Endothelial cell of umbilical vein (primary cell): Measurements from ENCODE around the gene DVL1. TPM values are rescaled to one million over a fixed set of nuclear protein-coding genes. Genes with fewer than 3 reads are reported as not detected.

Experiments
- BruUV-seq: library from RNA; stranded (reverse); fragments of 400-500 nt; replicated peaks from 2 replicates; lab custom pipeline; 2021; lab: Mats Ljungman, UMichigan
- CTCF ChIA-PET: fragments of 300-600, 350-600 bp; sonication (Branson Sonifier 250); formaldehyde crosslinking; loops from one replicate; lab custom pipeline; 2021; ENCODE audit warnings: antibody characterized with exemption, inconsistent platforms; lab: Charles Lee
- POLR2A ChIA-PET: fragments of 300-600, 350-600 bp; sonication (Branson Sonifier 250); formaldehyde crosslinking; loops from one replicate; lab custom pipeline; 2021; ENCODE audit warnings: antibody characterized with exemption, inconsistent platforms; lab: Charles Lee
- DNase-seq: peaks from one replicate; pipeline ENCODE4 v3.0.0-alpha.2; 2011; ENCODE audit warnings: low read depth, low spot score
- FAIRE-seq: peaks from 2 replicates; lab custom pipeline; 2011; peaks lifted over from hg19 to GRCh38; lab: Jason Lieb, UNC
- H2AFZ ChIP-seq: 2 replicates; pipeline ENCODE4 v1.6.0; 2012; ENCODE audit warnings: low read depth, low read length, control low read depth, inconsistent platforms
- H3K27ac ChIP-seq: 2 replicates; pipeline ENCODE4 v1.5.1; 2011; ENCODE audit warnings: low read depth, mild to moderate bottlenecking, control low read depth, low read length, moderate library complexity; ENCODE audit not compliant: insufficient read depth
- H3K27me3 ChIP-seq, 2 experiments: 2 replicates each; pipeline versions ENCODE4 v1.6.0 to v1.6.1; 2011; ENCODE audit warnings: low read length in 2 of 2, mixed read lengths in 1 of 2; ENCODE audit not compliant: control insufficient read depth in 2 of 2, insufficient read depth in 2 of 2
- H3K36me3 ChIP-seq, 2 experiments: 2 replicates in 1 of 2; 3 replicates in 1 of 2; pipeline ENCODE4 v1.5.1; 2011; ENCODE audit warnings: low read length in 2 of 2, mild to moderate bottlenecking in 1 of 2, moderate library complexity in 1 of 2; ENCODE audit not compliant: control insufficient read depth in 2 of 2, insufficient read depth in 2 of 2; ENCODE audit errors: extremely low read depth in 1 of 2
- H3K4me1 ChIP-seq: 3 replicates; pipeline ENCODE4 v1.5.1; 2011; ENCODE audit warnings: mild to moderate bottlenecking, low read length; ENCODE audit not compliant: control insufficient read depth, insufficient read depth; ENCODE audit errors: extremely low read depth
- H3K4me2 ChIP-seq: 2 replicates; pipeline ENCODE4 v1.6.1; 2011; ENCODE audit warnings: low read length, control low read depth, mixed read lengths; ENCODE audit not compliant: insufficient read depth
- H3K4me3 ChIP-seq, 3 experiments: fragments of 200-600 bp in 1 of 3; sonication (generic), shearing (Covaris generic) in 1 of 3; replicated peaks in 1 of 3; 2 replicates each; pipeline ENCODE4 v1.5.1; 2011 to 2016; ENCODE audit warnings: control low read depth in 3 of 3, low read length in 3 of 3, mild to moderate bottlenecking in 2 of 3, inconsistent platforms in 1 of 3, low read depth in 1 of 3, moderate library complexity in 1 of 3; ENCODE audit not compliant: insufficient read depth in 1 of 3
- H3K79me2 ChIP-seq: 2 replicates; pipeline ENCODE4 v1.6.0; 2012; ENCODE audit warnings: low read length, inconsistent platforms; ENCODE audit not compliant: control insufficient read depth, insufficient read depth
- H3K9ac ChIP-seq: replicated peaks from 2 replicates; pipeline ENCODE3; 2011; ENCODE audit warnings: low read length, control low read depth; ENCODE audit not compliant: insufficient read depth; ENCODE audit errors: extremely low read depth
- H3K9me1 ChIP-seq: replicated peaks from 3 replicates; pipeline ENCODE4 v1.6.0; 2011; ENCODE audit warnings: mild to moderate bottlenecking, low read length; ENCODE audit not compliant: control insufficient read depth, insufficient read depth; ENCODE audit errors: extremely low read depth
- H3K9me3 ChIP-seq: replicated peaks from 2 replicates; pipeline ENCODE4 v1.5.1; 2012; ENCODE audit warnings: low read length, inconsistent platforms; ENCODE audit not compliant: control insufficient read depth, insufficient read depth
- H4K20me1 ChIP-seq: replicated peaks from 2 replicates; pipeline ENCODE3; 2011; ENCODE audit warnings: mild to moderate bottlenecking, low read length; ENCODE audit not compliant: control insufficient read depth, insufficient read depth; ENCODE audit errors: extremely low read depth
- EZH2 ChIP-seq: IDR thresholded peaks from 2 replicates; pipeline ENCODE4 v1.6.1; 2012; ENCODE audit warnings: borderline replicate concordance, low read depth, mild to moderate bottlenecking, moderate library complexity, low read length, inconsistent platforms; ENCODE audit not compliant: severe bottlenecking
- FOS ChIP-seq: IDR thresholded peaks from 2 replicates; pipeline ENCODE4 v1.6.1; 2011; ENCODE audit warnings: mild to moderate bottlenecking, low read length, moderate library complexity, borderline replicate concordance; ENCODE audit not compliant: insufficient read depth
- GATA2 ChIP-seq: IDR thresholded peaks from 2 replicates; pipeline ENCODE4 v1.7.0; 2011; ENCODE audit warnings: low read depth, mild to moderate bottlenecking, moderate library complexity, mixed read lengths, low read length; ENCODE audit not compliant: insufficient read length, insufficient read depth
- JUN ChIP-seq: IDR thresholded peaks from 2 replicates; pipeline ENCODE4 v1.6.1; 2011; ENCODE audit warnings: borderline replicate concordance, low read depth; ENCODE audit not compliant: insufficient read length, insufficient read depth
- MYC ChIP-seq: IDR thresholded peaks from one replicate; pipeline ENCODE4 v1.6.1; 2011; ENCODE audit warnings: mild to moderate bottlenecking, low read depth, low read length
- POLR2A ChIP-seq: IDR thresholded peaks from 2 replicates; pipeline ENCODE4 v1.6.1; 2012; ENCODE audit warnings: low read depth, mild to moderate bottlenecking, control low read depth, low read length
- POLR2AphosphoS5 ChIP-seq: IDR thresholded peaks from 2 replicates; pipeline ENCODE4 v1.6.1; 2012; ENCODE audit warnings: low read depth, mild to moderate bottlenecking, control low read depth, low read length, moderate library complexity; ENCODE audit not compliant: insufficient read depth
- dilution Hi-C: fragments of 300-500 bp; cut with MboI; formaldehyde crosslinking; loops from one replicate; pipeline ENCODE4 v1.15.0; 2019; ENCODE audit warnings: low sequenced_read_pairs; ENCODE audit not compliant: extremely low pct_ligation_motif_present
- intact Hi-C: fragments of 100-400 bp; cut with micrococcal nuclease; formaldehyde crosslinking; loops from one replicate; pipeline ENCODE4 v1.10.0; 2022
- polyA plus RNA-seq, 4 experiments: library from polyadenylated mRNA; depleted of rRNA in 3 of 4; stranded (reverse) in 3 of 4; unstranded in 1 of 4; fragments of >200 nt; gene quantifications; 2 replicates each; pipeline versions ENCODE4 v1.2.1 to v1.2.3, GENCODE V29; 2011 to 2012; ENCODE audit warnings: missing spikeins in 1 of 4
- total RNA-seq: library from RNA; stranded (reverse); gene quantifications from 2 replicates; pipeline ENCODE4 v1.2.3, GENCODE V29; 2021
- TF ChIP-seq, protein P1 (sequence below): IDR thresholded peaks from 2 replicates; pipeline ENCODE4 v1.6.1; 2011; ENCODE audit not compliant: insufficient read depth, insufficient read length
- TF ChIP-seq, protein P2 (sequence below), 2 donors: IDR thresholded peaks; 1 replicate in 1 of 2; 2 replicates in 1 of 2; pipeline ENCODE4 v1.5.1; 2011; ENCODE audit warnings: low read length in 2 of 2, mild to moderate bottlenecking in 2 of 2, moderate library complexity in 2 of 2, control low read depth in 1 of 2, inconsistent platforms in 1 of 2, low read depth in 1 of 2; ENCODE audit not compliant: insufficient read depth in 1 of 2; ENCODE audit errors: extremely low read depth in 1 of 2

DVL1 gene
- total and polyA plus RNA-seq, 2 donors (not counting 3 experiments of a cell fraction or from before 2014, with no cell fraction given): 26.8 to 36.5 TPM

DNA sequence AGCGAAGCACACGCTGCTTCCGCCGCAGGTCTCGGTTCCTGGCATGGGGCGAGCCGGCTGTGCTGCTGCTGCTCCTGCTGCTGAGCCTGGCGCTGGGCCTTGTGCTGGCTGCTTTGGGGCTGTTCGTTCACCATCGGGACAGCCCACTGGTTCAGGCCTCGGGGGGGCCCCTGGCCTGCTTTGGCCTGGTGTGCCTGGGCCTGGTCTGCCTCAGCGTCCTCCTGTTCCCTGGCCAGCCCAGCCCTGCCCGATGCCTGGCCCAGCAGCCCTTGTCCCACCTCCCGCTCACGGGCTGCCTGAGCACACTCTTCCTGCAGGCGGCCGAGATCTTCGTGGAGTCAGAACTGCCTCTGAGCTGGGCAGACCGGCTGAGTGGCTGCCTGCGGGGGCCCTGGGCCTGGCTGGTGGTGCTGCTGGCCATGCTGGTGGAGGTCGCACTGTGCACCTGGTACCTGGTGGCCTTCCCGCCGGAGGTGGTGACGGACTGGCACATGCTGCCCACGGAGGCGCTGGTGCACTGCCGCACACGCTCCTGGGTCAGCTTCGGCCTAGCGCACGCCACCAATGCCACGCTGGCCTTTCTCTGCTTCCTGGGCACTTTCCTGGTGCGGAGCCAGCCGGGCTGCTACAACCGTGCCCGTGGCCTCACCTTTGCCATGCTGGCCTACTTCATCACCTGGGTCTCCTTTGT lies 15.5 kb downstream of the DVL1 start:
- DNase-seq (no peak), FAIRE-seq (no peak)
- Histone ChIP-seq H4K20me1 (no peaks in the 10 kb centered on the region), H3K36me3 (peaks cover 0 to 4% of the 10 kb centered on the region in 2 experiments), H3K27ac (no peak overlapping the region), H3K4me2 (no peak overlapping the region), H2AFZ (no peak overlapping the region), H3K9me1 (no peaks in the 10 kb centered on the region), H3K9me3 (no peaks in the 10 kb centered on the region), H3K79me2 (no peaks in the 10 kb centered on the region), H3K4me3 (no peak overlapping the region), H3K4me1 (no peaks in the 10 kb centered on the region), H3K9ac (no peak overlapping the region), H3K27me3 (no peaks in the 10 kb centered on the region)
- ChIA-PET POLR2A (no interaction called here), CTCF (no interaction called here)
- no TSS peak for BruUV-seq
- TF ChIP-seq FOS (no peak), GATA2 (no peak), EZH2 (no peak), JUN (no peak), POLR2AphosphoS5 (no peak), MYC (no peak), POLR2A (no peak)
- TF ChIP-seq, protein P1, sequence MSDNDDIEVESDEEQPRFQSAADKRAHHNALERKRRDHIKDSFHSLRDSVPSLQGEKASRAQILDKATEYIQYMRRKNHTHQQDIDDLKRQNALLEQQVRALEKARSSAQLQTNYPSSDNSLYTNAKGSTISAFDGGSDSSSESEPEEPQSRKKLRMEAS: no peak
- TF ChIP-seq, protein P2, sequence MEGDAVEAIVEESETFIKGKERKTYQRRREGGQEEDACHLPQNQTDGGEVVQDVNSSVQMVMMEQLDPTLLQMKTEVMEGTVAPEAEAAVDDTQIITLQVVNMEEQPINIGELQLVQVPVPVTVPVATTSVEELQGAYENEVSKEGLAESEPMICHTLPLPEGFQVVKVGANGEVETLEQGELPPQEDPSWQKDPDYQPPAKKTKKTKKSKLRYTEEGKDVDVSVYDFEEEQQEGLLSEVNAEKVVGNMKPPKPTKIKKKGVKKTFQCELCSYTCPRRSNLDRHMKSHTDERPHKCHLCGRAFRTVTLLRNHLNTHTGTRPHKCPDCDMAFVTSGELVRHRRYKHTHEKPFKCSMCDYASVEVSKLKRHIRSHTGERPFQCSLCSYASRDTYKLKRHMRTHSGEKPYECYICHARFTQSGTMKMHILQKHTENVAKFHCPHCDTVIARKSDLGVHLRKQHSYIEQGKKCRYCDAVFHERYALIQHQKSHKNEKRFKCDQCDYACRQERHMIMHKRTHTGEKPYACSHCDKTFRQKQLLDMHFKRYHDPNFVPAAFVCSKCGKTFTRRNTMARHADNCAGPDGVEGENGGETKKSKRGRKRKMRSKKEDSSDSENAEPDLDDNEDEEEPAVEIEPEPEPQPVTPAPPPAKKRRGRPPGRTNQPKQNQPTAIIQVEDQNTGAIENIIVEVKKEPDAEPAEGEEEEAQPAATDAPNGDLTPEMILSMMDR (IDR thresholded peaks at IDR 0.05; ENCODE audit: extremely low read depth in 1 of 2, insufficient read depth in 1 of 2, low read depth in 1 of 2, low read length in 2 of 2): no peak
- intact Hi-C loops: no loop called here
- dilution Hi-C loops: no loop called here
